Ovary (tissue), 3 donors: ENCODE data around the gene CYP19A1.

Experiments used
- CTCF ChIP-seq, 3 donors: fragments of 450-650 bp in 2 of 3; fragments of 200-600 bp in 1 of 3; IDR thresholded peaks; one replicate each; pipeline versions ENCODE4 v1.5.1 to v1.8.0; 2016 to 2022; ENCODE audit warnings: antibody characterized with exemption in 3 of 3, mild to moderate bottlenecking in 1 of 3
- POLR2A ChIP-seq: fragments of 450-650 bp; IDR thresholded peaks from one replicate; pipeline ENCODE4 v1.6.1; 2017; ENCODE audit warnings: antibody characterized with exemption, mild to moderate bottlenecking, moderate library complexity
- donor health status: DM: no; HTN: no; CAD: no.

- TF ChIP-seq CTCF (IDR thresholded peaks at IDR 0.05) (no peak), POLR2A (no peak)
Observed at GRCh38 chr15:51227940-51228732, 110.3 kb downstream of the CYP19A1 start.
